Tibial nerve (tissue), 4 donors: ENCODE measurements around the gene FAM181A.

Source experiments
- EP300 ChIP-seq, 2 donors: sonication (generic); formaldehyde crosslinking; IDR thresholded peaks; one replicate each; pipeline ENCODE4 v1.6.1; 2017; ENCODE audit warnings: antibody characterized with exemption in 2 of 2, mild to moderate bottlenecking in 1 of 2
- TF ChIP-seq, protein P1 (sequence below), 5 experiments: fragments of 200-600 bp in 3 of 5; fragments of 450-650 bp in 2 of 5; sonication (generic) in 3 of 5; IDR thresholded peaks; one replicate each; pipeline ENCODE4 v1.5.1; 2016 to 2019; ENCODE audit warnings: antibody characterized with exemption in 5 of 5, mild to moderate bottlenecking in 3 of 5, moderate library complexity in 2 of 5

DNA sequence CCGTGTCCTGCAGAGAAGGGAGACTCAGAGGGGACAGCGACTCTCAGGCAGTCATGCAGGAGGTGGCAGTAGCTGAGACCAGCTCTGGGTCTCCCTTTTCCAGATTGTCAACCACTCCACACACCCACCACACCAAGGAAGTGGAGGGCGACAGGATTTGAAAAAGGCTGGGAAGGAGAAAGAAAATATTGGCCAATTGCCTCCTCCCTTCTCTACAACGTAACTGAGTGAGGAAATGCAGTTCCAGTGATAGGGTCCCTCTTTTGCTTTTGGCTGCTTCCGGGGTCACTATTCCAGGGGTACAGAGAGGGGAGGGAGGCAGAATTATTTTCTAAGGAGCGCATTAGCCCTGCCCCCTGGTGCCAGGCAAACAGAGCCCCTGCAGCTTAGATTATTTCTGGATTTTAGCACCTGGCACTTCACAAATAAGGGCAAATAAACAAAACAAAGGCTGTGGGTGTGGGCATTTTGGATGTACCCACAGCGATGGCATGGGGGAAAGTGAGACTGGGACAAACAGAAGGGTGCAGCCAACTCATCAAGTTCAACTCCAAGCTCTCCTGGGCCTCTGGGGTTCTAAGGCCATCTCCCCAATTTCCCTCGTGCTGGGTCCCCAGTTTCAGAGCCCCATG is 28.8 kb downstream of the FAM181A start:
- TF ChIP-seq, protein P1, sequence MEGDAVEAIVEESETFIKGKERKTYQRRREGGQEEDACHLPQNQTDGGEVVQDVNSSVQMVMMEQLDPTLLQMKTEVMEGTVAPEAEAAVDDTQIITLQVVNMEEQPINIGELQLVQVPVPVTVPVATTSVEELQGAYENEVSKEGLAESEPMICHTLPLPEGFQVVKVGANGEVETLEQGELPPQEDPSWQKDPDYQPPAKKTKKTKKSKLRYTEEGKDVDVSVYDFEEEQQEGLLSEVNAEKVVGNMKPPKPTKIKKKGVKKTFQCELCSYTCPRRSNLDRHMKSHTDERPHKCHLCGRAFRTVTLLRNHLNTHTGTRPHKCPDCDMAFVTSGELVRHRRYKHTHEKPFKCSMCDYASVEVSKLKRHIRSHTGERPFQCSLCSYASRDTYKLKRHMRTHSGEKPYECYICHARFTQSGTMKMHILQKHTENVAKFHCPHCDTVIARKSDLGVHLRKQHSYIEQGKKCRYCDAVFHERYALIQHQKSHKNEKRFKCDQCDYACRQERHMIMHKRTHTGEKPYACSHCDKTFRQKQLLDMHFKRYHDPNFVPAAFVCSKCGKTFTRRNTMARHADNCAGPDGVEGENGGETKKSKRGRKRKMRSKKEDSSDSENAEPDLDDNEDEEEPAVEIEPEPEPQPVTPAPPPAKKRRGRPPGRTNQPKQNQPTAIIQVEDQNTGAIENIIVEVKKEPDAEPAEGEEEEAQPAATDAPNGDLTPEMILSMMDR (IDR thresholded peaks at IDR 0.05): no peak
- TF ChIP-seq EP300 (IDR thresholded peaks at IDR 0.05): no peak
